GM06990 (cell line): ENCODE measurements around the gene MGAT5.
A peak's percentile ranks its signal among the peaks of the same experiment; 100 is the strongest.

ENCODE experiments used
- DNase-seq: peaks from one replicate; pipeline ENCODE4 v3.0.0-alpha.2; 2011; ENCODE audit not compliant: insufficient read length; ENCODE audit errors: extremely low read depth
- H3K27me3 ChIP-seq: replicated peaks from 2 replicates; pipeline ENCODE4 v1.6.0; 2011; ENCODE audit warnings: low read length; ENCODE audit not compliant: control insufficient read depth, insufficient read depth
- H3K36me3 ChIP-seq: 2 replicates; pipeline ENCODE4 v1.5.1; 2011; ENCODE audit warnings: low read length; ENCODE audit not compliant: control insufficient read depth, insufficient read depth
- H3K4me3 ChIP-seq: replicated peaks from 2 replicates; pipeline ENCODE4 v1.5.1; 2011; ENCODE audit warnings: low read depth, mild to moderate bottlenecking, control low read depth, low read length
- TF ChIP-seq, protein P1 (sequence below): IDR thresholded peaks from 2 replicates; pipeline ENCODE4 v1.5.1; 2011; ENCODE audit warnings: low read length, control low read depth, mild to moderate bottlenecking, inconsistent platforms; ENCODE audit not compliant: insufficient read depth, poor library complexity, severe bottlenecking

The MGAT5 gene

DNA sequence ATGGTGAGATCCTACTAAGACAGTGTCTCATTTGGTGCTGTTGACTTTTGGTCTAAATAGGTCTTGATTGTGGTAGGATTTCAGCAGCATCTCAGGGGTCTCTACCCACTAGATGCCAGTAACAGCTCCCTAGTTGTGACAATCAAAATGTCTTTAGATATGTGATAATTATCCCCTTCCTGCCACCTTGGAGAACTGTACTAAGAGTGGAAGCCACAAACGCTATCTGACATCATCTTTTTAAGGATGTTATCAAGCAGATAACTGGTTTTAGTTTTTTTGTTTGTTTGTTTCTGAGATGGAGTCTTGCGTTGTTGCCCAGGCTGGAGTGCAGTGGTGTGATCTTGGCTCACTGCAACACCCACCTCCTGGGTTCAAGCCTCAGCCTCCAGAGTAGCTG is 3.1 kb downstream of the MGAT5 start:
- TF ChIP-seq, protein P1, sequence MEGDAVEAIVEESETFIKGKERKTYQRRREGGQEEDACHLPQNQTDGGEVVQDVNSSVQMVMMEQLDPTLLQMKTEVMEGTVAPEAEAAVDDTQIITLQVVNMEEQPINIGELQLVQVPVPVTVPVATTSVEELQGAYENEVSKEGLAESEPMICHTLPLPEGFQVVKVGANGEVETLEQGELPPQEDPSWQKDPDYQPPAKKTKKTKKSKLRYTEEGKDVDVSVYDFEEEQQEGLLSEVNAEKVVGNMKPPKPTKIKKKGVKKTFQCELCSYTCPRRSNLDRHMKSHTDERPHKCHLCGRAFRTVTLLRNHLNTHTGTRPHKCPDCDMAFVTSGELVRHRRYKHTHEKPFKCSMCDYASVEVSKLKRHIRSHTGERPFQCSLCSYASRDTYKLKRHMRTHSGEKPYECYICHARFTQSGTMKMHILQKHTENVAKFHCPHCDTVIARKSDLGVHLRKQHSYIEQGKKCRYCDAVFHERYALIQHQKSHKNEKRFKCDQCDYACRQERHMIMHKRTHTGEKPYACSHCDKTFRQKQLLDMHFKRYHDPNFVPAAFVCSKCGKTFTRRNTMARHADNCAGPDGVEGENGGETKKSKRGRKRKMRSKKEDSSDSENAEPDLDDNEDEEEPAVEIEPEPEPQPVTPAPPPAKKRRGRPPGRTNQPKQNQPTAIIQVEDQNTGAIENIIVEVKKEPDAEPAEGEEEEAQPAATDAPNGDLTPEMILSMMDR: no peak
- no peak for DNase-seq
- Histone ChIP-seq H3K27me3 (no peaks in the 10 kb centered on the region), H3K36me3 (peaks cover 12% of the 10 kb centered on the region), H3K4me3 (peak overlapping the region; percentile 42)

DNA sequence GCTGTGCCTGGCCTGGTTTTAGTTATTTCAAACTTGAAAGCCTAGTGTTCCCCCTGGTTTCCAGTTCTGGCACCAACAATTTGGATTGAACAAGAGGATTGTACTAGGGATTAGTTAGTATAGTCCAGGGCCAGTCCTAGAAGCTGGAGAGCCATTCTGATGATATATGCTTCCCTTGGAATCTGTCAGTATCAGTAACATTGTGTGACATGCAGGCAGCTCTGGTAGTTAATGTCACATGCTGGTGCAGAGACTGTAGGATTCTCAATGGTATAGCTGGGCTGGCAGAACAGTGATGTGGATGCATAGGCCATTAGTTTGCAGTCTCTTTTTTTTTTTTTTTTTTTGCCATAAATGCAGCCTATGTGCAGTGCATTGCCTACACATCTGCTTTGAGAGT is 3.6 kb downstream of the MGAT5 start:
- Histone ChIP-seq H3K4me3 (peak overlapping the region; percentile 0; the same call in 1 of the 2 replicates), H3K27me3 (no peaks in the 10 kb centered on the region), H3K36me3 (peaks cover 12% of the 10 kb centered on the region)
- TF ChIP-seq, protein P1: no peak
- DNase-seq: no peak

DNA sequence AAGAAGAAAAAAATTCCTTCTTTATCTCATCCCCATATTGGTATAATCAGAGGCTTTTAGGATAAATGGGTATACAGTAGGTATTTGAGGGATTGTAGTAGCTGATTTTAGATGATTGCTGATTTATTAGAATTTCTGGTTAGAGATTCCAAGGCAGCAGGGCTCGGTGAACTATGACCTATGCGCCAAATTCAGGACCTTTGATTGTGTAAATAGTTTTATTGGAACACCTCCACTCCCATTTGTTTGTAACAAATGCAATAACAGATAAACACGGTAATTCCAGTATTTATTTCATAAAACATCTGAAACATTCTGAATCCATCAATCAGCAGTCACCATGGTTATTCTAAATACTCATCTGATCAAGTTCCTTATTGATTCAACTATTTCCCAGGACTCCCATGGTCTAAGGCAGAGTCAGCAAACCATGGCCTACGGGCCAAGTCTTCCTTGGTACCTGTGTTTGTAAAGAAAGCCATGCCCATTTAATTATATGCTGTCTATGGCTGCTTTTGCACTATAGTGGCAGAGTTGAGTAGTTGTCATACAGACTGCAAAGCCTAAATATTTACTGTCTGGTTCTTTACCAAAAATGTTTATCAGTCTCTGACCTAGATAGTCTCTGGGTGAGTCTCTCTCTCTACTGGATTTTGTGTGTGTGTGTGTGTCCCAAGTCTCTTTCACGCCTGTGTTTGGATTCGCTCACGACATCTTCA is 4.3 kb downstream of the MGAT5 start:
- H3K27me3 ChIP-seq: no peaks in the 10 kb centered on the region
- DNase-seq: no peak
- TF ChIP-seq, protein P1: no peak
- H3K36me3 ChIP-seq: peaks cover 12% of the 10 kb centered on the region
- peak overlapping the region; percentile 10; the same call in 1 of the 2 replicates for H3K4me3 ChIP-seq

DNA sequence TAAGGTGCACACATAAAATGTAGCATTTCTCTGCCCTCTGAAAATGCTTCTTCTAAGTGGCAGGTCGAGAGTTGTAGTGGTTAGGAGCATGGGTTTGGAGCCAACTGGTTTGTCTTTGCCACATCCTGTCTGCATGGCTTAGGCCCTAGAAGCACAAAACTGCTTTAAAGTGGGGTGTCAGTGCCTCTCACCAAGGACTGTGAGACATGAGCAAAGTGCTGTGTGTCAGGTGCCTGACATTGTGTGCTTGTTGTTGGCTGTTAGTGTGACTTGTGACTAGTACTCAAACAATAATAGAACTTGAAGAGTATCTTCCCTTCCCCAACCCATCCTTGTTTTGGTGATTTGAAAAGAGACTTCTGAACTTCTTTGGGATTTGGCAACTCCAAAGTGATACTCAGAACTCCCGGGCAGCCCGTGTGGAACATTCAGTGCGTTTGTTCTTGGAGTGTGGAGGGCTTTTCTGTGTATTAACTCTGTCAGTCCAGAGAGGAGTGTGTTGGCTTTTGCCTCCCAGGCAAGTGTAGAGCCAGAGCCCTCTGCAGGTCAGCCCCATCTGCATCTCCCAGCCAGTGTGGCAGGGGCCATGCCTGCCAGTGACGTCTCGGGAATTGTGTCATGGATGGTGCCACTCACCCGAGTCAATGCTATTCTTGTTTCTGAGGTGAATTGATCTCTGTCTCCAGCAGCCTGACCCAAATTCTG is 5.0 kb downstream of the MGAT5 start:
- 0 out of 2 replicates have a peak overlapping the region, but pooled peaks have one; percentile 10 for H3K4me3 ChIP-seq
- no peak for DNase-seq
- H3K27me3 ChIP-seq: no peaks in the 10 kb centered on the region
- peaks cover 12% of the 10 kb centered on the region for H3K36me3 ChIP-seq
- TF ChIP-seq, protein P1: peak; percentile 21

DNA sequence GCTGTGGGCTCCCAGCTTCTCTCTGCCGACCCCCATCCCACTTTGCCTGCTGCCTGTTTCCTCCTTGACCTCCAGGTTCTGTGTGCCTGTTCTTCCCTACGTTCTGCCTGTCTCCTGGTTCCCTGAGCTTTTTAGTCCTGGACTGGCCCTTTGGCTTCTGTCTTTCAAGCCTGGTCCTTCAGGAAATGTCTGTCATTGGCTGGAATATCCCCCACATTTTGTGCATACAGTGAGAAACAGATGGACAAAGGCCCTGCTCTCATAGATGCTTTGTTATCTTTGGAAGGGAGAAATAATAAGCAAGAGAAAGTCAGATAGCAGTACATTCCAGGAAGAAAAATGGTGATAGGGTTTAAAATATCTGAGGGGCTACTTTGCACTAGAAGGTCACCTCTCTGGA is 5.7 kb downstream of the MGAT5 start:
- peaks cover 8% of the 10 kb centered on the region for H3K36me3 ChIP-seq
- TF ChIP-seq, protein P1: no peak
- DNase-seq: no peak
- H3K4me3 ChIP-seq: no peak overlapping the region
- no peaks in the 10 kb centered on the region for H3K27me3 ChIP-seq
